Mammary epithelial cell (primary cell): ENCODE results near the gene ATXN1.

Source experiments
- CTCF ChIP-seq, 2 donors: IDR thresholded peaks in 1 of 2; conservative IDR thresholded peaks in 1 of 2; 2 replicates each; pipeline ENCODE4 v1.5.1; 2011 to 2012; ENCODE audit warnings: inconsistent platforms in 2 of 2, low read length in 2 of 2, mild to moderate bottlenecking in 2 of 2, control low read depth in 1 of 2, low read depth in 1 of 2; ENCODE audit not compliant: insufficient read depth in 1 of 2; ENCODE audit errors: extremely low read depth in 1 of 2
- EZH2 ChIP-seq: IDR thresholded peaks from 2 replicates; pipeline ENCODE4 v1.6.1; 2012; ENCODE audit warnings: low read length, inconsistent platforms, borderline replicate concordance

GRCh38 chr6:16663901-16664300 lies 97.4 kb downstream of the ATXN1 start:
- TF ChIP-seq CTCF (conservative IDR thresholded peaks at IDR 0.05 in 1 of 2, IDR thresholded peaks at IDR 0.05 in 1 of 2; ENCODE audit: extremely low read depth in 1 of 2, insufficient read depth in 1 of 2, low read depth in 1 of 2, low read length in 2 of 2) (no peak), EZH2 (no peak)
